Stomach (tissue), 9 donors: ENCODE data around the gene DIPK1C. TPM values are rescaled to one million over a fixed set of nuclear protein-coding genes. Genes with fewer than 3 reads are reported as not detected.
"Not testable (repeated sequence)": the region's sequence is repeated elsewhere in the genome, so short reads cannot be mapped to it uniquely, and the experiment has no call there.

Source experiments
- DNase-seq, 2 donors: peaks; one replicate each; pipeline versions ENCODE4 v3.0.0 to v3.0.0-alpha.2; 2013 to 2019
- H3K27ac ChIP-seq, 5 donors: fragments of 200-600 bp in 4 of 5; sonication (generic) in 4 of 5; one replicate each; pipeline ENCODE4 v1.5.1; 2013 to 2019; ENCODE audit warnings: mild to moderate bottlenecking in 1 of 5, moderate library complexity in 1 of 5
- H3K27me3 ChIP-seq, 3 donors: fragments of 200-600 bp; sonication (generic); one replicate each; pipeline ENCODE4 v1.5.1; 2017 to 2019; ENCODE audit warnings: mixed run types in 1 of 3
- H3K36me3 ChIP-seq, 4 donors: fragments of 200-600 bp; sonication (generic); 1 replicate in 3 of 4; 2 replicates in 1 of 4; pipeline ENCODE4 v1.5.1; 2016 to 2019
- H3K4me1 ChIP-seq, 4 donors: fragments of 200-600 bp; sonication (generic); one replicate each; pipeline ENCODE4 v1.5.1; 2016 to 2019
- H3K4me3 ChIP-seq, 4 donors: fragments of 200-600 bp; sonication (generic) in 3 of 4; one replicate each; pipeline ENCODE4 v1.5.1; 2016 to 2019; ENCODE audit warnings: mild to moderate bottlenecking in 1 of 4
- H3K9me3 ChIP-seq, 4 donors: fragments of 200-600 bp; sonication (generic); one replicate each; pipeline ENCODE4 v1.5.1; 2016 to 2019
- CTCF ChIP-seq, 7 experiments: fragments of 450-650 bp in 4 of 7; fragments of 200-600 bp in 3 of 7; sonication (generic) in 3 of 7; IDR thresholded peaks; one replicate each; pipeline ENCODE4 v1.5.1; 2016 to 2019; ENCODE audit warnings: antibody characterized with exemption in 7 of 7, control low read depth in 2 of 7, mild to moderate bottlenecking in 1 of 7
- EP300 ChIP-seq: sonication (generic); formaldehyde crosslinking; IDR thresholded peaks from one replicate; pipeline ENCODE4 v1.6.1; 2017; ENCODE audit warnings: antibody characterized with exemption
- POLR2A ChIP-seq, 4 donors: fragments of 450-650 bp; IDR thresholded peaks; one replicate each; pipeline ENCODE4 v1.6.1; 2016; ENCODE audit warnings: antibody characterized with exemption in 4 of 4, control low read depth in 2 of 4, mild to moderate bottlenecking in 1 of 4, moderate library complexity in 1 of 4
- POLR2AphosphoS5 ChIP-seq, 3 donors: sonication (generic); formaldehyde crosslinking; IDR thresholded peaks; one replicate each; pipeline ENCODE4 v1.6.1; 2016; ENCODE audit warnings: antibody characterized with exemption in 3 of 3
- WGBS, 5 donors: extraction: QIAGEN DNeasy Blood & Tissue Kit in 3 of 5; methylation state at CpG; one replicate each; pipeline versions ENCODE4 v1.1.5 to v1.1.7; 2013 to 2018; 5-methylcytosine and 5-hydroxymethylcytosine counted together
- intact Hi-C: fragments of 100-400 bp; cut with DNase I; formaldehyde crosslinking; loops from one replicate; pipeline ENCODE4 v1.15.1; 2023; ENCODE audit warnings: low total_unique reads
- polyA plus RNA-seq, 3 donors: library from polyadenylated mRNA; stranded (reverse); fragments of 200-250 nt; gene quantifications; one replicate each; pipeline ENCODE4 v1.2.3, GENCODE V29; 2013
- total RNA-seq, 5 donors: library from RNA; depleted of rRNA; stranded (reverse); fragments of >200 nt; gene quantifications; one replicate each; pipeline versions ENCODE4 v1.1.0 to v1.2.3, GENCODE V29; 2014 to 2016
- donor health status: healthy with polysubstance abuse.
- donor health status: Bipolar disorder and iron deficiency.
- donor health status: healthy.

DIPK1C gene
- total and polyA plus RNA-seq, 8 donors, result 0.55 to 2.3 (median 1.8) TPM; not detected in 3

- no peak for DNase-seq
- peak overlapping the region; percentile 66 to 99 (median 82) for H3K27ac ChIP-seq
- no peaks in the 10 kb centered on the region for H3K9me3 ChIP-seq
- H3K36me3 ChIP-seq, result peaks cover 42 to 55% (median 54%) of the 10 kb centered on the region in 4 donors
- WGBS, 5 donors, result 50 to 68% (median 57%) methylated on average over 4 of the region's 4 CpGs
- peak overlapping the region in 3 of 4 donors; percentile 5 to 44 (median 27) for H3K4me3 ChIP-seq
- no peak for TF ChIP-seq EP300
- no peak for TF ChIP-seq POLR2AphosphoS5 (IDR thresholded peaks at IDR 0.05)
- no peak for TF ChIP-seq POLR2A (IDR thresholded peaks at IDR 0.05)
- no peak for TF ChIP-seq CTCF (IDR thresholded peaks at IDR 0.05)
- H3K27me3 ChIP-seq, result no peaks in the 10 kb centered on the region
- intact Hi-C loops, result no loop called here
- H3K4me1 ChIP-seq, result peaks cover 36 to 67% (median 50%) of the 10 kb centered on the region in 4 donors
Measured at GRCh38 chr18:74501386-74501785, 44.3 kb upstream of the DIPK1C start.

- DNase-seq, intact Hi-C loops, H3K9me3 ChIP-seq, H3K27me3 ChIP-seq: not testable (repeated sequence)
- Histone ChIP-seq H3K27ac (peak overlapping the region; percentile 66 to 99 (median 82)), H3K4me3 (peak overlapping the region; percentile 5 to 44 (median 30)), H3K4me1 (peaks cover 34 to 61% (median 44%) of the 10 kb centered on the region in 4 donors), H3K36me3 (peaks cover 36 to 49% (median 48%) of the 10 kb centered on the region in 4 donors)
- 32 to 56% (median 49%) methylated on average over 8 of the region's 8 CpGs for WGBS, 5 donors
Measured at GRCh38 chr18:74500774-74501173, 43.7 kb upstream of the DIPK1C start.

GRCh38 chr18:74500372-74500771 lies 43.3 kb upstream of the DIPK1C start:
- H3K27ac ChIP-seq, result peak overlapping the region; percentile 66 to 99 (median 82)

GRCh38 chr18:74499633-74500032 lies 42.5 kb upstream of the DIPK1C start:
- intact Hi-C loops, result no loop called here
- Histone ChIP-seq H3K36me3 (peaks cover 30 to 39% (median 37%) of the 10 kb centered on the region in 4 donors), H3K4me1 (peaks cover 34 to 62% (median 47%) of the 10 kb centered on the region in 4 donors), H3K27me3 (no peaks in the 10 kb centered on the region), H3K9me3 (no peaks in the 10 kb centered on the region), H3K27ac (peak overlapping the region; percentile 74 to 99 (median 88)), H3K4me3 (peak overlapping the region; percentile 16 to 44 (median 30))
- WGBS, 5 donors, result 20 to 24% (median 22%) methylated on average over 9 of the region's 9 CpGs
- no peak for TF ChIP-seq POLR2A (IDR thresholded peaks at IDR 0.05)
- peak in 2 of 3 donors; percentile 43 to 52 for TF ChIP-seq POLR2AphosphoS5 (IDR thresholded peaks at IDR 0.05)
- DNase-seq, result peak; percentile 71 to 87

More at GRCh38 chr18:74500372-74500771, 43.3 kb upstream of the DIPK1C start:
- Histone ChIP-seq H3K36me3 (peaks cover 33 to 47% (median 44%) of the 10 kb centered on the region in 4 donors), H3K27me3 (no peaks in the 10 kb centered on the region), H3K4me3 (peak overlapping the region in 3 of 4 donors; percentile 27 to 44 (median 32)), H3K9me3 (no peaks in the 10 kb centered on the region), H3K4me1 (peaks cover 34 to 58% (median 44%) of the 10 kb centered on the region in 4 donors)
- TF ChIP-seq POLR2AphosphoS5 (IDR thresholded peaks at IDR 0.05), result no peak
- TF ChIP-seq EP300, result no peak
- TF ChIP-seq CTCF (IDR thresholded peaks at IDR 0.05), result no peak
- no peak for TF ChIP-seq POLR2A (IDR thresholded peaks at IDR 0.05)
- intact Hi-C loops, result no loop called here
- 23 to 56% (median 46%) methylated on average over 6 of the region's 6 CpGs for whole genome bisulfite sequencing, 5 donors
- no peak for DNase-seq

- WGBS, 5 donors, result 44 to 67% (median 53%) methylated on average over 14 of the region's 14 CpGs
- peak; percentile 62 to 72 for DNase-seq
- Histone ChIP-seq H3K27me3 (no peaks in the 10 kb centered on the region), H3K4me1 (peaks cover 34 to 62% (median 47%) of the 10 kb centered on the region in 4 donors), H3K36me3 (peaks cover 23 to 33% (median 30%) of the 10 kb centered on the region in 4 donors), H3K9me3 (no peaks in the 10 kb centered on the region), H3K4me3 (peak overlapping the region; percentile 16 to 44 (median 30)), H3K27ac (peak overlapping the region; percentile 74 to 99 (median 88))
- intact Hi-C loops, result no loop called here
- TF ChIP-seq POLR2AphosphoS5 (IDR thresholded peaks at IDR 0.05) (peak in 1 of 3 donors; percentile 15), POLR2A (IDR thresholded peaks at IDR 0.05) (no peak)
Measured at GRCh38 chr18:74498712-74499627, 41.9 kb upstream of the DIPK1C start.
